Activated CD8-positive, alpha-beta memory T cell treated with anti-CD3 and anti-CD28 coated beads, Interleukin-2, amount 50 U/mL, for 24 hours (primary cell): ENCODE data around the gene TMEM106B.

Experiments
- DNase-seq: peaks from one replicate; pipeline ENCODE4 v3.0.0-alpha.2; 2020; ENCODE audit errors: extremely low read depth

TMEM106B gene

DNA sequence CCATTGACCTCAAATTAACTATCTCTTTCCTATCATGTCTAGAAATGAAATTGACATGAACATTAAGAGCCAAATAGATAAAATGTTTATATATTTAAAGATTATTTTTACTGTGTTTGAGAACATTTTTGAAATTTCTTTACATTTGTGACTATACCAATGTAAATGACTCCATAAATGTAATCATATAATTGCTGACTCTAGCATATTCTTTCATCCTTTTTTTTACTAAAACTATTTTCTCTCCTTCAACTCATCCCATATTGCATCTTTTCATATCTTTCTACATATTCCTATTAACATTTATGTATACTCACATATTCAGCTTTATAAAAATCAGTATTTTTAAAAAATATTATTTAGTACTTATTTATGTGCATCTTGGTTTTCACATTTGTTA, 16.9 kb downstream of the TMEM106B start:
- no peak for DNase-seq

DNA sequence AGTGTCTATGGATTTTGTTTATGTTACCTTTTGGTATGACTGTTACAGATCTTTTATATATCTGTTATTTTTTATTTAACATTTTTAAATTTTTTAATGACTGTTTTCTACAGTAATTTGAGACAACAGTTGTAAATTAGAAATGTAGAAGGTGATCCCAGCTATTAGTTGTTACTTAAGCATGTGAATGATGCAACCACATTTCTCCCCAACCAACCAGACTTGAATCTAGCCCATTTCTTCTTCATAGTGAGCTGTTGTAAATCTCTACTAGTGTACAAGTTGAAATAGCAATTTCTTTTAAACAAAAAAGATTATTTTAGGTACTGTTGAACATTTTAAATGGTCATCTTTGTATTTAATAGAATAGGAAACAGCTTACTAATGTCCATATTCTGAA, 18.0 kb downstream of the TMEM106B start:
- DNase-seq: no peak

DNA sequence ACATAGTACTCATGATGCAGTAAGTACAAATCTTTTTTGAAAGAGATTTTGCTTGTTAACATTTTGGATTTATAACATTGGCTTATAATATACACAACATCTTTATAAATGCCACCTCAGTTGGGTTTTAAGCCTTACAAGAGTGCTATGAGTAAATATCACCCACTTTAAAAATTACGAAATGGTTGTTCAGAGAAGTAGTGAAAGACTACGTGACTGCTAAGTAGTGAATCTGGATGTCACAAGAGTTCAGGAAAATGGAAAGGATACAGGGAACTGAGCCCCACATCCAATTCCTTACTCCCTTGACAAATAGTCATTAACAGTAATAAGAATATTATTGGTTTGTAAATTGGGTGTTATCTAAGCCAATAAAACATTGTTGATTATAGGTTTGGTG, 20.0 kb downstream of the TMEM106B start:
- no peak for DNase-seq

DNA sequence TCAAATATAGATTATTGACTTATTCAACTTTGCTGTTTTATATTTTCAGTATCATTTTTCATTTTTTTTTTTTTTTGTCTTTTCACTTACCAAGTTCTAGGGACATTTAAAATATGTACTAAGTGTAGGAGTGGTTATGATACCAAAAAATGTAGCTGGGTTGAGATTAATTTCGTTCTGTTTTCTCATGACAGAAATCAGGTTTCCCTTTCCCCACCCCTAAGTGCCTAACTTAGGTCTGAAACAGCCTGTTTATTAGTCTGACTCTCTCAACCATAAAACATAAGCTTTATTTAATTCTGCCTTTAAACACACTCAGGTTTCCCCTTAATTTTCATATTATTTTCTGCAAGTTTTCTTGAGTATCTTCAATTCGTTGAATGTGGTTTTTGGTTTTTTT, 22.1 kb downstream of the TMEM106B start:
- no peak for DNase-seq

DNA sequence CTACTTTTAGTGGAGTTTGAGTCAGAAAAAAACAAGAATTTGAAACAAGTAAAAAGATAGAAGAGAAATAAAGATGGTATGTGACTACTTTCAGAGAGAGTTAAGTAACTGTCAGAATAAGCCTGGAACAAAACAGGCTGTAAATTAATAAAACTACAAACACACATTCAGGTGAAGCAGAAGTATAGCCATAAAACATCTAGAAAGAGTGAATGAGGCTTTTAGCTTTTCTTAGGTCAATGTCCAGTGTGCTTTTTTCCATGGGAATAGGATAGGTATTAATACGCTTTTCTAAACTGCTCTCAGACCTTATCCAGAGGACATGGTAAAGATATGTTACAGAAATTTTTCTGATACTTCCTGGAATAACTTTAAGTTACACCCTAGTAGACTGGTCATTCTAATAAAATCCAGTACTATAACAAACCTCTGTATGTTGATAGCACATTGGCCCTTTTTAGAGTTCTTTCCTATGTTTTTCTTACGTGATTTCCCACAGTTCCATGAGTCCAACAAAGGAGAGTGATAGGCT, 23.3 kb downstream of the TMEM106B start:
- no peak for DNase-seq

DNA sequence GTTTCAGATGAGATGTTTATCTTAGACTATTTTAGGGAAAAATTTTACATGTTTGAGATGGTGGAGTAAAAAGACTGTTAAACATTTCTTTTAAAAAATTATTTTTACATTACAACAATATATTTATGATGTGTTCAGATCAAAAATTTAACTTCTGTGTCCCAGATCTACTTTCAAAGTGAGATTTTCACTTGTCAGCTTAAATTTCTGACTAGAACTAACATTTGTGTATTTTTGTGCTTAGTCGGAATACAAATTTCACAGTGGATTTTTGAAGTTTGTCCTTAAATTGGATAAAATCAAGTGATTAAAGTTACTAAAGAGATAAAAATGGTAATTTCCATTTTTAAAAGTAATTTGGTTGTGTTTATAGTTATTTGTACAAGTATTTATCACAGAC, 24.9 kb downstream of the TMEM106B start:
- DNase-seq: no peak

DNA sequence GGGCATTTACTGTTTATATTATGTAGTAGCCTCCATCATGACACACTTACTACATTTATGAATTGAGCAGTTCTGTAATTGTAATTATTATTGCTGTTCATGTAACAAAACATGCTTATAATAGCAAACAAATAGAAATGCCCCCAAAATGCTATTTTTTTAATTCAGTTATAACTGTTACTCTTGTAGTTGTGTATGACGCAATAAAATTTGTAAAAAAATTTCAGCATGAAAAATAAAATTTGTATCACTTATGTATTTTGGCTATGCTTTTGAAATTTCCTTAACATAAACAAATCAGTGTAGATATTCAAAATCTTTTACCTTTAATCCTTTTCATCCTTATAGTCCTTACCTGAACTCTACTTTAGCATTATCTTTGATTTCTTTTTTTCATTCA, 25.9 kb downstream of the TMEM106B start:
- no peak for DNase-seq

DNA sequence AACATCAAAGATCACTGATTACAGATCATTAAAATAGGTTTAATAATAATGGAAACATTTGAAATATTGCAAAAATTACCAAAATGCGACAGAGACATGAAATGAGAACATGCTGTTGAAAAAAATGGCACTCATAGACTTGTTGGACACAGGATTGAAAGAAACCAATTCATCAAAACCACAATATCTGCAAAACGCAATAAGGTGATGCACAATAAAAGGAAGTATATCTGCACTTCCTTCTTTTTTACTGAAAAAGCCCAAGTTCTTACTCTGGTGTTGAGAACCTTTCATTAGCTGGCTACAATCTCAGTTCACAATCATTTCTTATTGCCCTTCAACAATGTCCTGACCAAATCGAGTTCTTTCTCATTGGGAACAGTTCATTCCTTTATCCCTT, 28.7 kb downstream of the TMEM106B start:
- DNase-seq: no peak

DNA sequence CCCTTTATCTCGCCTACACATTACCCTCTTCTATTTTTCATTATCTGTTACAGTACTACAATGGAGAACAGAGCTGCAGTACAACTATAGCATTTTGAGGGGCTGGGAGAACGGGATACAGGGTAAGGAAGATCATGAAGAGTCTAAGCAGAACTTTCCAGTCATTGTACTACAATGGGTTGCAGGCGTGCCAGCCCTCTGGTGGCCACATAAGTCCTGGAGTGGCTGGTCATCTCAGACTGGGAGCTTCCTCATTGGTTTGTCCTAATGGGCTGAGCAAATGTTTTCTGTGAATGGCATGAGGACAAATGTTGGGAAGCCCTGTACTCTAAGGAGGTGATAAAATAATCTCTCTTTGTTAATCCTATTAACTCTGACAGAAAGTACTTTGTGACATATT, 33.0 kb downstream of the TMEM106B start:
- no peak for DNase-seq

DNA sequence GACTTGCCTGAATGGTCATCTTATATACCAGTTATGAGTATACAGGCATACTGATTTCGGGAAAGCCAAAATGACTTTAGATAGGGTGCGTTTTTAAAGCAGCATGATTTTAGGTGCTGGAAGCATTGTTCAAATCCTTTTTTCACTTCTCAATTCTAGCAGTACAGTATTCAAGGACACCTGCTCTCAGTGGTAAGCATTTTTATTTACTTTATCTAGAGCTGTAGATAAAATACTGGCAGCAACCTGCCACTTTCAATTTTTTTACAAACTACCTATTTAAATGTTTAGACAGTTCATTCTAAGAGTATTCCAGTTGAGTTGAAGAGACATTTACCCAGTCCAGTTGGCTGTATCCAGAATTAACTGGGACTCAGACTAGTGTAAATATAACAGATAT, 33.6 kb downstream of the TMEM106B start:
- DNase-seq: no peak

DNA sequence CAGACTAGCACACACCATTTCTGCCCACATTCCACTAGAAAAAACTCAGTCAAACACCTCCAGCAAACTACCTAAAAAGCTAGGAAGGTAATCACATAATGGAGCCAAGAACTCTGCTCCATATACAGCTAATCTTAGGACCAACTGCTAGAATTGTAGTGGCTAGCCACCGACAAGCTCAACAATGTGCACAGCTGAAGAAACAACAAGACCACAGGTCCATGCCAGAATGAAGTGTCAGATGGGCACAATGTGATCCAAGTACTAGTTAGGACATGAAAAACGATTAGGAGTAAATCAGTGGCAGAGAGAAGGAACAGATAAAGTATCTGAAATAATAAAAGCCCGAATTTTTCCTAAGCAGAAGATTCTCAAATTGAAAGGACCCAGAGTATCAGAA, 38.6 kb downstream of the TMEM106B start:
- DNase-seq: no peak

DNA sequence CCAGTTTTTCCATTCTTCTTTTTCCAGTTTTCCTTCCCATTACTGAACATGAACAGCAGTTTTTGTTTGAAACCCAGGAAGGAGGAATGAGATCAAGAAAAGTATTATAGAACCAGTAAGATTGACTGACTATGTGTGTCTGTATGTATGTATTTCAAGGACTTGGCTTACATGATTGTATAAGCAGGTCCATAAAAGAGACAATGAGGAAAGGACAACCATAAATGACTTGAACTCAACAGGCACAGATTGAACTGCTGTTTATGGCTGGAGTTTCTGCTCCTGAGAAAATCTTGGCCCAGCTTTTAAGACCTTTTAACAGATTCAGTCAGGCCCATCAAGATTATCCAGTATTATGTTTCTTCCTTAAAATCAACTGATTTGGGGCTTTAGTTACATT, 39.1 kb downstream of the TMEM106B start:
- no peak for DNase-seq

DNA sequence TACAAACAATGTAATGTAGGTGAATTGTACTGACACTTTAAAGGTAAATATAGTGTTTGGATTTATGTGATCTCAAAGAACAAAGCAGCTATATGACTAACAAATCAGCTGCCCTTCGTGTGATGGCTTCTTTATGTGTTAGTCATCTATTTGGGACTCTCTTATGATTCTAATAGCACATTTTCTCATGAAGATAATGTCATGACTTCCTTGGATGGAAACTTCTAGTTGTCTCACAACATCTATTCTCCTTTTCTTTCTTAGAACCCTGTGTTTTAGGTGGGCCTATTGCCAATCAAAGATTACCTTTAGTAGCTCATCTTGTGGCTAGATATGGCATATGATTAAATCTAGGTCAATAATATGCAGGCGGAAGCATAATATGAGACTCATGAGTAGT, 45.0 kb downstream of the TMEM106B start:
- no peak for DNase-seq

DNA sequence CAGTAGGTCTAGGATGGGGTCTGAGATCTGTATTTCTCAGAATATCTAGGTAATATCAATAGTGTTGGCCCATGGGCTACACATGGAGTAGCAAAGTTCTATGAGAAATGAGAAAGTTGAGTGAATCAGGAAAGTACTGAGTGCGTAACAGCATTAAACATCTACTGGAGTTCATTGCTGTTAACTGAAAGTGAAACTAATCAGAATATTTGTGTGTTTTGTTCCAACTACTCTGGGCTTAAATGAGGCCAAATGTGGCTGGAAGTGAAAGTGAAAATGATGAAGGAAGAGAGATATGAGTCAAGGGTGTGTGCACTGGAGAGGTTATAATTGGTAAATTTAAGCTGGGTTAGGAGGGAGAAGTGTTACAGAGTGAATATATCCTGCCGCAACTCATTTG, 46.5 kb downstream of the TMEM106B start:
- DNase-seq: no peak

DNA sequence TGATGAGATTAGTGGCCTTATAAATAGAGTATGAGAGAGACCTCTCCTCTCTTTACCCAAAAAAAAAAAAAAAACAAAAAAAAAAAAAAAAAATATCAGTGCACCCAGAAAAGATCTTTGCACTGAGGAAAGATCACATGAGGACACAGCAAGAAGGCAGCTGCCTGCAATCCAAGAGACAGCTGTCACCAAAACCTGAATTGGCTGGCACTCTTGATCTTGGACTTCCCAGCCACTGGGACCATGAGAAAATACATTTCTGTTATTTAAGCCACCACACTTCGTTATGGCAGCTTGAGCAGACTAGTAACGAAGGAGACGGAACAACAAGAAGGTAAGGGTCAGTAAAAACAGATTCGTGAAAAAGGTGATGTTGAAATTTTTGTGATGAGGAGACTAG, 47.0 kb downstream of the TMEM106B start:
- DNase-seq: no peak

DNA sequence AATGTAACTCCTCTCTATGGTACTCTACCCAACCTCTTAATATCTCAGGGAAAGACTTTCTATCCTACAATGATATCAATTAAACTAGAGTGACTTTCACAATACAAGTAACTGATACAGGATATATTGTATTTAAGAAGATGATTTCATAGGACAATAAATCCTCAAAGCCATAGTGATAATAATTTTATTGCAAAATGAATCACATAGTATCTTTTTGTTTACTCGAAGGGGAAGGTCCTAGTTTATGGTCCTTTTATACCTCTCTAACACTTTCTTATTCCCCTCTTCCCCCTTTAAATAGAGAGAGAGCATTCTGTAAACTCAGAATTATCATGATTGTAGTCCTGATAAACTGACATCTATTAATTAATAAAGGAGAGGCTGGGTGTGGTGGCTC, 56.4 kb downstream of the TMEM106B start:
- no peak for DNase-seq

DNA sequence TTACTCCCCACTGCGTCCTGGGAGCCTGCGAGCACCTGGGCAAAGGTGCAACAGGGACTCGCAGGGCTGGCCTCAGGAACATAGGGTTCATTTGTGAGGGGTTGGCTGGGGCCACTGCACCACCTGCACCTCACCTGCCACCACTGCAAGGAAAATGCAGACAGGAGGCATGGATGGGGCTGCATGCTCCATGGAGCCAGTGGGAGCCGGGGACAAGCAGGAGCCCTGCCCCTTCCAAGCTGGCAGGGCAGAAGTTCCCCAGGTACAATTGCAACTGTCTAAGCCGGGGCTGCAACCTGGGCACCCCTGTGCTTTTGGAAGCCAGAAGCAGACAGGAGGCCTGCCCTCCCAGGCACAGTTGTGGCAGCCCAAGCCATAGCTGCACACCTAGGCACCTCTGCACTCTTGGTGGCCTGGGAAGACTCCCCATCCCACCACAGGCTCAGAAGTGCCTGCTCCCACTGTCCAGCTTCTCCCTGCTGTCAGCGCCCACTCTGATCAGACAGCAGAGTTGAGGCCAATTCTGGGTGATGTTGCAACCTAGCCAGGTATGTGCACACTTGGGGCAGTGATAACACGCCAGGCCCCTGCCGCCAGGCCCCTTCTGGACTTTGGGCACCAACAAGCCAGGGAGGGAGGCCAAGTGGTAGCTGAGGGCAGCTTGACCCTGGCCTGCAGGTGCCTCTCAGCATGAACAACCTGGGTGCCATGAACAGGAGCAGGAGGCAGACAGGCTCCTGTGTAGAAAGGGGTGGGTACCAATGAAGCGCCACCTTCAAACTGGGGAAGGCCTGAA, 58.2 kb downstream of the TMEM106B start:
- DNase-seq: no peak

DNA sequence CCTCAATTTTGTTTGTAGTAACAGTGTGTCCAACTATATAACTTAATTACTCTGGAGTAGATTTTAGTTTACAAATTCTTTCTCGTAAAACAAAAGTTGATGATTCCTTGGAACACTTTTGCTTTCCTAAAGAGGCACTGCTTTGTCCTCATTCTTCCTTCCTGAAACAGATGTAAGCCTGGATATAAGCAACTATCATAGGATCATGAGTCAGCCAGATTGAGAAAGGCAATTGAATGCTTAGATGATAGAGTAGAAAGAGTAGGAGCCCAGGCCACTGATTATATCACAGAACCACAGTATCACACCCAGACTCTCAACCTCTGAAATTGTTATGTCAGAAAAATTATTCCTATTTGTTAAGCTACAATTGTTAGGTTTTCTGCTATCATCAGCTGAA, 69.9 kb downstream of the TMEM106B start:
- DNase-seq: no peak

DNA sequence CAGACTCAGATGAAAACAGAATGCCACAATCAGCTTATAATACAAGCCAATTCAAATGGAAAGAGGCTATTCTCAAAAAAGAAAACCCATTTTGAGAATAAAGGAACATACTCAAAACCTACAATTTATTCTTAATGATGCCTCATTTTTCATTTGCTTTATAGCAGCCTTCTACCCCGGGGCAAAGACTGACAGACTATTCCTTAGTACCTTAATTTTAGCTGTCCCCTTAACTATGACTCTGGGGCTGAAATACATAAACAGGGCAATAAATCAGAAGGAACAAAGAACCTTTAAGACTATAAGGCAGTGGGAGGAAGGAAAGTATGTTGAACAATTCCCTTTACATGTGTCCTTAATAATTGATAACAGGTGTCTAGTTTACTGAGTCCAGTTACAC, 76.8 kb downstream of the TMEM106B start:
- DNase-seq: no peak

DNA sequence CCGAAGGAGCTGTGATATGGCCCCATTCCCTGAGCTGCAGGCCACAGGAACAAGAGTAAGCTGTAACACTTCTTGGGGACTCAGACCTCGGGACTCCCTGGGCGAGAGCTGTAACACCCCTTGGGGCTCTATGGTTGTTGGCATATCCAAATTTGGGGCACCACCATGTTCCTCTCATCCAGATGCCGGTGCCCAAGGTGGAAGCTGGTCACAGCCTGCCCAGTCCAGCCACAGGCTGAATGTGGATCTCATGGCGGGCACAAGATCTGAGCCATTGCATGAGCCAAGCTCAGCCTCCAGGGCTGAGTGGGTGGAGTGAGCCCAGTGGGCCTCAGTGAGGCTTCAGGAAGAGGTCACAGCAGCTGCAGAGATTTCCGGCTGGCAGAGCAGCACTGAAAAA, 78.9 kb downstream of the TMEM106B start:
- no peak for DNase-seq

DNA sequence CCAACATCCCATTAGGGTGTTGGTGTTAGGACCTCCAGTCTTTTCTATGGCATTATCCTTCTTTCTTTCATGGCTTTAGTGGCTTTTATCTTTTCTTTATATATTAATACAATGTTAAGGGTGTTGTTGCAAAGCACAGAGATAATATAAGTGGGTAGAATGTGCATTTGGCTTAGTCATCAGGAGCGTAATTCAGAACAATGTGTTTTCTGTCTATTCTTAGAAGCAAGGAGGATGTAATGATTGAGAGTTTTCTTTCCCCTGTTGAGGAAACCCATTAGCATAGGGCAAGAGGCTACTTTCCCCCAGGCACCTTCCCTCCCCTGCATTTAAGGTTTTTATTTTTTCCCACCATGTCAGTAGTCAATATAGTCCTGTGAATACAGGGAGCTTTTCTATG, 79.7 kb downstream of the TMEM106B start:
- no peak for DNase-seq

DNA sequence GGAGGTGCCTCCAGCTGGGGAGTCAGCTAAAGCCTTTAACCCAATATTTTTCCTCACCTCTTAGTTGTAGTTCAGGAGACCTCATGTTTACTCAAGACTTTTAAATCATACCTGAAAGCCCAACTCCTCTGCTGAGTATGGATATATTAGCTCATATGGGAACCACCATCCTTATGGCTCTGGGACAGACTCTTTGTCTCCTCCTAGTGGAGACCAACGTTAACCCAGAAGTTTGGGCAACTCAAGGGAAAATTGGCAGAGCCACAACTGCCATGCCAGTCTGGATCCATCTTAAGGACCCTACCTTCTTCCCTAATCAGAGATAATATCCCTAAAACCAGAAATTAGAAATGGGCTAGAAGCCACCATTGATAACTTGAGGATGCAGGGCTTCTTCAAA, 80.8 kb downstream of the TMEM106B start:
- no peak for DNase-seq
